Activated T-cell treated with anti-CD3 and anti-CD28 coated beads for 24 hours (primary cell): ENCODE data around the gene GCGR.
A peak's percentile ranks its signal among the peaks of the same experiment; 100 is the strongest.
"Not testable (repeated sequence)": the region's sequence is repeated elsewhere in the genome, so short reads cannot be mapped to it uniquely, and the experiment has no call there.

Experiments used
- DNase-seq: peaks from one replicate; pipeline ENCODE4 v3.0.0-alpha.2; 2020; ENCODE audit warnings: low read depth

Gene GCGR

GRCh38 chr17:81832608-81833159, 28.7 kb downstream of the GCGR start:
- peak; percentile 33 for DNase-seq

- DNase-seq, result peak; percentile 94
Observed at GRCh38 chr17:81833160-81833920, 29.4 kb downstream of the GCGR start, which contains the start of gene MCRIP1. Gene MCRIP1, minus strand, starts transcription at chr17:81833291. Its CDS starts 8,785 bp downstream, at chr17:81824506.

GRCh38 chr17:81833921-81834830, 30.2 kb downstream of the GCGR start:
- DNase-seq, result no peak

GRCh38 chr17:81834831-81835267, 30.9 kb downstream of the GCGR start, which contains the start of gene PPP1R27:
Gene PPP1R27, minus strand, starts transcription at chr17:81835050. Its CDS starts 97 bp downstream, at chr17:81834953.
- DNase-seq, result no peak

GRCh38 chr17:81837641-81838040, 33.7 kb downstream of the GCGR start:
- DNase-seq, result no peak

- no peak for DNase-seq
Observed at GRCh38 chr17:81838753-81839255, 34.9 kb downstream of the GCGR start.

- no peak for DNase-seq
Observed at GRCh38 chr17:81839301-81839700, 35.4 kb downstream of the GCGR start.

- DNase-seq, result not testable (repeated sequence)
Observed at GRCh38 chr17:81840059-81840458, 36.1 kb downstream of the GCGR start.

GRCh38 chr17:81840826-81841778, 37.2 kb downstream of the GCGR start:
- DNase-seq, result no peak

- DNase-seq, result no peak
Observed at GRCh38 chr17:81841866-81842265, 37.9 kb downstream of the GCGR start.

GRCh38 chr17:81842378-81842724, 38.4 kb downstream of the GCGR start:
- no peak for DNase-seq

- DNase-seq, result no peak
Observed at GRCh38 chr17:81842725-81843504, 39.0 kb downstream of the GCGR start.

GRCh38 chr17:81843713-81844326, 39.9 kb downstream of the GCGR start:
- no peak for DNase-seq

GRCh38 chr17:81844327-81844851, 40.4 kb downstream of the GCGR start:
- no peak for DNase-seq

- no peak for DNase-seq
Observed at GRCh38 chr17:81844887-81845286, 40.9 kb downstream of the GCGR start.

- no peak for DNase-seq
Observed at GRCh38 chr17:81845361-81845760, 41.4 kb downstream of the GCGR start.

- DNase-seq, result no peak
Observed at GRCh38 chr17:81845881-81846742, 42.2 kb downstream of the GCGR start.
